HFF-Myc (cell line): ENCODE results near the gene TET2.
A peak's percentile ranks its signal among the peaks of the same experiment; 100 is the strongest.

Experiments
- DNase-seq: peaks from one replicate; pipeline ENCODE4 v3.0.0-alpha.2; 2011; ENCODE audit warnings: low read depth; ENCODE audit errors: extremely low read depth
- H3K4me3 ChIP-seq: replicated peaks from 2 replicates; pipeline ENCODE4 v1.5.1; 2011; ENCODE audit warnings: low read depth, mild to moderate bottlenecking, control low read depth, low read length
- TF ChIP-seq, protein P1 (sequence below): IDR thresholded peaks from 2 replicates; pipeline ENCODE4 v1.5.1; 2012; ENCODE audit warnings: mild to moderate bottlenecking, low read depth, low read length, control low read depth; ENCODE audit errors: missing control alignments

Gene TET2

DNA sequence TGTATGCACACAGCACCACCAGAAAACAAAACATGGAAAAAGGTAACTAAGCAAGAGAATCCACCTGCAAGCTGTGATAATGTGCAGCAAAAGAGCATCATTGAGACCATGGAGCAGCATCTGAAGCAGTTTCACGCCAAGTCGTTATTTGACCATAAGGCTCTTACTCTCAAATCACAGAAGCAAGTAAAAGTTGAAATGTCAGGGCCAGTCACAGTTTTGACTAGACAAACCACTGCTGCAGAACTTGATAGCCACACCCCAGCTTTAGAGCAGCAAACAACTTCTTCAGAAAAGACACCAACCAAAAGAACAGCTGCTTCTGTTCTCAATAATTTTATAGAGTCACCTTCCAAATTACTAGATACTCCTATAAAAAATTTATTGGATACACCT is 90.2 kb downstream of the TET2 start:
- TF ChIP-seq, protein P1, sequence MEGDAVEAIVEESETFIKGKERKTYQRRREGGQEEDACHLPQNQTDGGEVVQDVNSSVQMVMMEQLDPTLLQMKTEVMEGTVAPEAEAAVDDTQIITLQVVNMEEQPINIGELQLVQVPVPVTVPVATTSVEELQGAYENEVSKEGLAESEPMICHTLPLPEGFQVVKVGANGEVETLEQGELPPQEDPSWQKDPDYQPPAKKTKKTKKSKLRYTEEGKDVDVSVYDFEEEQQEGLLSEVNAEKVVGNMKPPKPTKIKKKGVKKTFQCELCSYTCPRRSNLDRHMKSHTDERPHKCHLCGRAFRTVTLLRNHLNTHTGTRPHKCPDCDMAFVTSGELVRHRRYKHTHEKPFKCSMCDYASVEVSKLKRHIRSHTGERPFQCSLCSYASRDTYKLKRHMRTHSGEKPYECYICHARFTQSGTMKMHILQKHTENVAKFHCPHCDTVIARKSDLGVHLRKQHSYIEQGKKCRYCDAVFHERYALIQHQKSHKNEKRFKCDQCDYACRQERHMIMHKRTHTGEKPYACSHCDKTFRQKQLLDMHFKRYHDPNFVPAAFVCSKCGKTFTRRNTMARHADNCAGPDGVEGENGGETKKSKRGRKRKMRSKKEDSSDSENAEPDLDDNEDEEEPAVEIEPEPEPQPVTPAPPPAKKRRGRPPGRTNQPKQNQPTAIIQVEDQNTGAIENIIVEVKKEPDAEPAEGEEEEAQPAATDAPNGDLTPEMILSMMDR: no peak
- no peak for DNase-seq
- H3K4me3 ChIP-seq: no peak overlapping the region

DNA sequence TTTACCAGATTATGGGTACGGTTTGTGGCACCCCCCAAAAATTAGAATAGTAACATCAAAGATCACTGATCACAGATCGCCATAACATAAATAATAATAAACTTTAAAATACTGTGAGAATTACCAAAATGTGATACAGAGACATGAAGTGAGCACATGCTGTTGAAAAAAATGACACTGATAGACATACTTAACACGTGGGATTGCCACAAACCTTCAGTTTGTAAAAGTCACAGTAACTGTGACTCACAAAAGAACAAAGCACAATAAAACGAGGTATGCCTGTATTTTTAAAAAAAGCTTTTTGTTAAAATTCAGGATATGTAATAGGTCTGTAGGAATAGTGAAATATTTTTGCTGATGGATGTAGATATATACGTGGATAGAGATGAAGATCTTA is 93.4 kb downstream of the TET2 start:
- no peak overlapping the region for H3K4me3 ChIP-seq
- no peak for DNase-seq
- TF ChIP-seq, protein P1: no peak

DNA sequence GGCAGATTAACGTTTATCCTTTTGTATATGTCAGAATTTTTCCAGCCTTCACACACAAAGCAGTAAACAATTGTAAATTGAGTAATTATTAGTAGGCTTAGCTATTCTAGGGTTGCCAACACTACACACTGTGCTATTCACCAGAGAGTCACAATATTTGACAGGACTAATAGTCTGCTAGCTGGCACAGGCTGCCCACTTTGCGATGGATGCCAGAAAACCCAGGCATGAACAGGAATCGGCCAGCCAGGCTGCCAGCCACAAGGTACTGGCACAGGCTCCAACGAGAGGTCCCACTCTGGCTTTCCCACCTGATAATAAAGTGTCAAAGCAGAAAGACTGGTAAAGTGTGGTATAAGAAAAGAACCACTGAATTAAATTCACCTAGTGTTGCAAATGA is 94.8 kb downstream of the TET2 start:
- no peak overlapping the region for H3K4me3 ChIP-seq
- TF ChIP-seq, protein P1: no peak
- no peak for DNase-seq

DNA sequence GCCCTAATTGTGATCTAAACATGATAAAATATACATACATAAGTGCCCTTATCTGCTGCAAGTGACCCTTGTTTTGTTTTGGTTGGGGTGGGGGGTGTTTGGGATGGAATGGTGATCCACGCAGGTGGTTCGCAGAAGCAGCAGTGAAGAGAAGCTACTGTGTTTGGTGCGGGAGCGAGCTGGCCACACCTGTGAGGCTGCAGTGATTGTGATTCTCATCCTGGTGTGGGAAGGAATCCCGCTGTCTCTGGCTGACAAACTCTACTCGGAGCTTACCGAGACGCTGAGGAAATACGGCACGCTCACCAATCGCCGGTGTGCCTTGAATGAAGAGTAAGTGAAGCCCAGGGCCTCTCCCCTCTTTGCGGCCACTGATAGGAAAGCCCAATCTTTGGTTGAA is 96.8 kb downstream of the TET2 start:
- no peak overlapping the region for H3K4me3 ChIP-seq
- DNase-seq: no peak
- TF ChIP-seq, protein P1: no peak

DNA sequence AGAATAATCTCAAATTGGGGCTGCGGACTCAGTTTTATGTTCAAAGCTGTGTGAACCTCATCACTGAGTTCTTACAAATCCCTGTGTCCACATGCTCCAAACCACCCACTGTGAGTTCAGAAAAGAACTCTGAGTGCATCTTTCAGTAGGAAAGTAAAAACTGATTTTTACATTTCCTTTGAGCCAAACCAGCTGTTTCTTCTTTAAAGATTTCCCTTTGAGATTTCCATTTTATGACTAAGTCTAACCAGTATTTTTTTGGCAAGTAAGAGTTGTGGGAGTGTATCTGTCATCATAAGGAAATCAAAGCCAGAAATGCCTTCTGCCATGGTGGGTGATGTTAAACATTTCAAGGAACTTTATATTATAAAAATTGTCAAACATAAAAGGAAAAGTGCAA is 100.0 kb downstream of the TET2 start:
- DNase-seq: peak; percentile 16
- TF ChIP-seq, protein P1: no peak
- no peak overlapping the region for H3K4me3 ChIP-seq

DNA sequence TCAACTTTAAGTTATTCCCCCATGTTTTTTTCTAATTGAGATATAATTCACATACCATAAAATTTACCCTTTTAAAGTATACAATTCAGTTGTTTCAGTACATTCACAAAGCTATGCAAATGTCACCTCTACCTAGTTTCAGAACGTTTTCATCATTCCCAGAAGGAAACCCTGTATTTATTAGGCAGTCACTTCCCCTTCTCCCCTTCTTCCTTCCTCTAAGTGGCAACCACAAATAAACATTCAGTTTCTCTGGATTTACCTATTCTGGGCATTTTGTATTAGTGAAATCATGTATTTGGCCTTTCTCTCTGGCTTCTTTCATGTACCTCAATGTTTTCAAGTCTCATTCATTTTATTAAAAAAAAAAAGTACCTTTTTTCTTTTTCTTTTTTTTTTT is 101.9 kb downstream of the TET2 start:
- TF ChIP-seq, protein P1: no peak
- no peak overlapping the region for H3K4me3 ChIP-seq
- no peak for DNase-seq

DNA sequence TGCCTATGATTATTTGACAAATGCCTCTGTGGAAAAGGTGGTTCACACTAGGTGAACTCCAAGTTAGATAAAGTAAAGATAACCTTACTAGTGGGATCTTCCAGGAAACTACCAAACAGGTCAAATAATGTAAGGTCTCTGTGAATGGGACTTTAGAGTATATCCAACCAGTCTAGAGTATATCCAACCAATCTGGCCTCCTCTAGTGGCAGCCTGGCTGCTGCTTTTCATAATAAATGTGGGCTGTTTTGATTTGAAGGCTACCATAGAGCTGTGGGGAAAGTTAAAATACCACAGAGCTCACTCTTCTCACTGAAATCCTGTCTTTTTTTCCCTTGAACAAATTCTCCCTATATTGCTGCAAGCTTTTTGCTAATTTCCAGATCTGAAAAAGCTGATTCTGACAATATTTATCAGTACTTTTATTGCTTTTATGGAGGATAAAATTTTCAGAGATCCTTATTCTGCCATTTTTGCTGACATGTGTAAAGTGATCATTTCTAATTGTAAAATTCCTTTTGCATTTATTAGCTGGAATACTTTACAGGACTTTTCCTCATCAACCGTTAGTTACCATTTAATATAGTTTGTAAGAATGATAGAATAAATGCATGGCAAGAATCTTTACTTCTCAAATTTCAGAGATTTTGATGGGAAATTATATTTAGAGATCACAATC is 111.3 kb downstream of the TET2 start:
- no peak for DNase-seq
- TF ChIP-seq, protein P1: peak; percentile 15
- no peak overlapping the region for H3K4me3 ChIP-seq
